Measurements from ENCODE around the gene TNFRSF9. TPM values are rescaled to one million over a fixed set of nuclear protein-coding genes. Genes with fewer than 3 reads are reported as not detected.

Gene TNFRSF9
- total RNA-seq, 8 experiments from 2014 or later: 0.05 to 15.5 (median 0.50) TPM

DNA sequence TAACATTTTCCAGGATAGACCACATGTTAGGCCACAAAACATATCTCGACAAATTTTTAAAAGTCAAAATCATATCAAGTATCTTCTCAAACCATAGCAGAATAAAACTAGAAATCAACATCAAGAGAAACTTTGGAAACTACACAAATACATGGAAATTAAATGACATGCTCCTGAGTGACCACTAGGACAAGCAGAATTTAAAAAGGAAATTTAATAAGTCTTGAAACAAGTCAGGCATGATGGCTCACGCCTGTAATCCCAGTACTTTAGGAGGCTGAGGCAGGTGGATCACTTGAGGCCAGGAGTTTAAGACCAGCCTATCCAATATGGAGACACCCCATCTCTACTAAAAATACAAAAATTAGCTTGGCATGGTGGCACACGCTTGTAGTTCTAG is 61.4 kb downstream of the TNFRSF9 start:
- 25 to 100% (median 82%) methylated on average over 1 to 3 of the region's 3 CpGs for WGBS, 10 experiments
- H3K27ac ChIP-seq: no peak overlapping the region
- ATAC-seq (replicated peaks in 6 of 8): no peak
- in situ Hi-C loops (cut with MboI; ENCODE audit: low pct_unique_long_range_greater_than_20kb in 2 of 9, low sequenced_read_pairs in 9 of 9, unreplicated experiment in 9 of 9): no loop called here
- H3K4me1 ChIP-seq (replicated peaks in 1 of 2): no peaks in the 10 kb centered on the region
- no peak overlapping the region for H3K4me3 ChIP-seq

DNA sequence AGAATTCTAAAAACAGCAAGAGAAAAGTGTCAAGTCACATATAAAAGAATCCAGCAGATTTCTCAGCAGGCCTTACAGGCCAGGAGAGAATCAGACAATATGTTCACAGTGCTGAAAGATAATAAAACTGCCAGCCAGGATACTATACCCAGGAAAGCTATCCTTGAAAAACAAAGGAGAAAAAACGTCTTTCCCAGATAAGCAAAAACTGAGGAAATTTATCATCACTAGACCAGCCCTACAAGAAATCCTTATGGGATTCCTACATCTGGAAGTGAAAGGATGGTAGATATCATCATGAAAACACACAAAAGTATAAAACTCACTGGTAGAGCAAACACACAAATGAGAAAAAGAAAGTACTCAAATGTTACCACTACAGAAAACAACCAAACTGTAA is 62.6 kb downstream of the TNFRSF9 start:
- no peak for ATAC-seq (replicated peaks in 6 of 8)
- in situ Hi-C loops (cut with MboI; ENCODE audit: low pct_unique_long_range_greater_than_20kb in 2 of 9, low sequenced_read_pairs in 9 of 9, unreplicated experiment in 9 of 9): no loop called here
- 0 to 83% (median 50%) methylated on average over 1 of the region's 1 CpG for WGBS, 10 experiments
- Histone ChIP-seq H3K4me3 (no peak overlapping the region), H3K27ac (no peak overlapping the region), H3K4me1 (replicated peaks in 1 of 2) (no peaks in the 10 kb centered on the region)

- in situ Hi-C loops (cut with MboI; ENCODE audit: low pct_unique_long_range_greater_than_20kb in 2 of 9, low sequenced_read_pairs in 9 of 9, unreplicated experiment in 9 of 9): no loop called here
- no peak for ATAC-seq (replicated peaks in 6 of 8)
- Histone ChIP-seq H3K4me3 (no peak overlapping the region), H3K4me1 (replicated peaks in 1 of 2) (peaks cover 3 to 9% of the 10 kb centered on the region in 2 donors), H3K27ac (no peak overlapping the region)
- 40 to 88% (median 69%) methylated on average over 1 to 8 of the region's 11 CpGs; no CpG with 5 or more reads in 1 of the 10 experiments for WGBS, 10 experiments
These were observed 66.5 kb downstream of the TNFRSF9 start for GRCh38 chr1:7873801-7874795.

DNA sequence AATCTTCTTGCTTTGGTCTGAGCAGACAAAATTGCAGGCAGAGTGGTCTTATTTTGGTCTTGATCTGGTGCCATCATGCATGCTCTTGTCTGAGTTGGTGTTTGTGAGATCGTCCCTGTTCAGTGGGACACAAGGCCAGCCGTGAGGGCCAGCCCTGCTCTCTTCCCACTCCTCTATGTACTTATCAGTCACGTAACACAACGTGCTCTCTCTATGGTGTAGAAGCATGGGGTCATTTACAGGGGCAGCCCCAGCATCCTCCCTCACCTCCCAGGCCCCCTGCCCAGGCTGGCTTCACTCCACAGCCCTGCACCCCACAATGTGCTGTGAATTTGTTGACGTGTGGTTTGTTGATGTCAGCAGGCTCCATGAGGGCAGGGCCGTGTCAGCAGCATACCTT is 69.5 kb downstream of the TNFRSF9 start:
- ATAC-seq (replicated peaks in 6 of 8): no peak
- in situ Hi-C loops (cut with MboI; ENCODE audit: low pct_unique_long_range_greater_than_20kb in 2 of 9, low sequenced_read_pairs in 9 of 9, unreplicated experiment in 9 of 9): no loop called here
- WGBS, 10 experiments: 33 to 100% (median 79%) methylated on average over 1 to 5 of the region's 6 CpGs; no CpG with 5 or more reads in 2 of the 10 experiments

GRCh38 chr1:7869136-7869920 is 71.3 kb downstream of the TNFRSF9 start:
- H3K4me3 ChIP-seq: no peak overlapping the region
- 52 to 81% (median 67%) methylated on average over 1 to 15 of the region's 16 CpGs; no CpG with 5 or more reads in 1 of the 10 experiments for WGBS, 10 experiments
- in situ Hi-C loops (cut with MboI; ENCODE audit: low pct_unique_long_range_greater_than_20kb in 2 of 9, low sequenced_read_pairs in 9 of 9, unreplicated experiment in 9 of 9): no loop called here
- H3K4me1 ChIP-seq (replicated peaks in 1 of 2): peaks cover 6 to 17% of the 10 kb centered on the region in 2 donors
- peak overlapping the region; percentile 76 to 77 for H3K27ac ChIP-seq
- ATAC-seq (replicated peaks in 6 of 8): peak in 5 of 8 experiments; percentile 86 to 91 (median 90)

More for the DNA sequence above, 69.5 kb downstream of the TNFRSF9 start:
- Histone ChIP-seq H3K4me1 (replicated peaks in 1 of 2) (peaks cover 6 to 17% of the 10 kb centered on the region in 2 donors), H3K27ac (no peak overlapping the region), H3K4me3 (no peak overlapping the region)

GRCh38 chr1:7868070-7868780 is 72.4 kb downstream of the TNFRSF9 start:
- H3K4me3 ChIP-seq: no peak overlapping the region
- 36 to 100% (median 59%) methylated on average over 2 to 9 of the region's 10 CpGs; no CpG with 5 or more reads in 3 of the 10 experiments for WGBS, 10 experiments
- in situ Hi-C loops (cut with MboI; ENCODE audit: low pct_unique_long_range_greater_than_20kb in 2 of 9, low sequenced_read_pairs in 9 of 9, unreplicated experiment in 9 of 9): no loop called here
- peaks cover 6 to 17% of the 10 kb centered on the region in 2 donors for H3K4me1 ChIP-seq (replicated peaks in 1 of 2)
- peak overlapping the region; percentile 31 to 76 for H3K27ac ChIP-seq
- ATAC-seq (replicated peaks in 6 of 8): peak in 5 of 8 experiments; percentile 46 to 69 (median 56)

GRCh38 chr1:7865978-7866377 is 74.7 kb downstream of the TNFRSF9 start:
- in situ Hi-C loops (cut with MboI; ENCODE audit: low pct_unique_long_range_greater_than_20kb in 2 of 9, low sequenced_read_pairs in 9 of 9, unreplicated experiment in 9 of 9): no loop called here
- 12 to 100% (median 87%) methylated on average over 1 to 15 of the region's 16 CpGs; no CpG with 5 or more reads in 2 of the 10 experiments for WGBS, 10 experiments
- no peak overlapping the region for H3K4me3 ChIP-seq
- no peak overlapping the region for H3K27ac ChIP-seq
- ATAC-seq (replicated peaks in 6 of 8): no peak
- H3K4me1 ChIP-seq (replicated peaks in 1 of 2): peaks cover 6 to 17% of the 10 kb centered on the region in 2 donors

Other genes starting within 250 kb of the TNFRSF9 start
- 100 to 1,000 TPM in 1 of 8 experiments, 10 to 100 TPM in 7; 24.0 to 114 (median 52.2) TPM for gene VAMP3, start 169.5 kb downstream of the TNFRSF9 start, total RNA-seq
- 1 to 10 TPM; 2.8 to 9.6 (median 3.8) TPM for gene PER3, start 156.5 kb downstream of the TNFRSF9 start, total RNA-seq
- 100 to 1,000 TPM in 1 of 8 experiments, 1 to 10 TPM in 2, under 1 TPM in 2, not detected in 3; 0.56 to 113 (median 1.2) TPM for gene UTS2, start 87.8 kb downstream of the TNFRSF9 start, total RNA-seq
- 100 to 1,000 TPM; 305 to 482 (median 382) TPM for gene PARK7, start 20.9 kb upstream of the TNFRSF9 start, total RNA-seq
- 10 to 100 TPM in 6 of 8 experiments, 1 to 10 TPM in 2; 7.2 to 63.4 (median 41.7) TPM for gene ERRFI1, start 85.5 kb upstream of the TNFRSF9 start, total RNA-seq

All from motor neuron (in vitro differentiated cells).